ENCODE data around the gene ECSIT. TPM values are rescaled to one million over a fixed set of nuclear protein-coding genes. Genes with fewer than 3 reads are reported as not detected.
"Not testable (repeated sequence)": the region's sequence is repeated elsewhere in the genome, so short reads cannot be mapped to it uniquely, and the experiment has no call there.

Gene ECSIT
- total RNA-seq, 1 experiment from 2014 or later: 66.3 TPM

GRCh38 chr19:11479090-11479897 is 49.6 kb downstream of the ECSIT start:
- DNase-seq (ENCODE audit: low read depth): peak; percentile 32

GRCh38 chr19:11478167-11479089 is 50.5 kb downstream of the ECSIT start:
- no peak for DNase-seq (ENCODE audit: low read depth)

GRCh38 chr19:11475861-11476260 is 53.1 kb downstream of the ECSIT start:
- no peak for DNase-seq (ENCODE audit: low read depth)

GRCh38 chr19:11475343-11475742 is 53.6 kb downstream of the ECSIT start:
- DNase-seq (ENCODE audit: low read depth): not testable (repeated sequence)

GRCh38 chr19:11473725-11474124 is 55.2 kb downstream of the ECSIT start:
- DNase-seq (ENCODE audit: low read depth): no peak

- not testable (repeated sequence) for DNase-seq (ENCODE audit: low read depth)
Observed at GRCh38 chr19:11468266-11468845, 60.6 kb downstream of the ECSIT start.

GRCh38 chr19:11465600-11465999 is 63.3 kb downstream of the ECSIT start:
- DNase-seq (ENCODE audit: low read depth): no peak

GRCh38 chr19:11464333-11465265 is 64.3 kb downstream of the ECSIT start:
- no peak for DNase-seq (ENCODE audit: low read depth)

- no peak for DNase-seq (ENCODE audit: low read depth)
Observed at GRCh38 chr19:11463391-11463790, 65.5 kb downstream of the ECSIT start.

- DNase-seq (ENCODE audit: low read depth): no peak
Observed at GRCh38 chr19:11461453-11461852, 67.5 kb downstream of the ECSIT start.

GRCh38 chr19:11460207-11460606 is 68.7 kb downstream of the ECSIT start:
- DNase-seq (ENCODE audit: low read depth): no peak

- DNase-seq (ENCODE audit: low read depth): not testable (repeated sequence)
Observed at GRCh38 chr19:11458912-11459311, 70.0 kb downstream of the ECSIT start.

- DNase-seq (ENCODE audit: low read depth): no peak
Observed at GRCh38 chr19:11458236-11458900, 70.6 kb downstream of the ECSIT start.

GRCh38 chr19:11457831-11458230 is 71.1 kb downstream of the ECSIT start:
- DNase-seq (ENCODE audit: low read depth): no peak

- DNase-seq (ENCODE audit: low read depth): no peak
Observed at GRCh38 chr19:11457115-11457514, 71.8 kb downstream of the ECSIT start.

GRCh38 chr19:11456659-11457058 is 72.3 kb downstream of the ECSIT start:
- no peak for DNase-seq (ENCODE audit: low read depth)

Data from Daoy (cell line).